K562 (cell line): ENCODE data around the gene RASSF10. TPM values are rescaled to one million over a fixed set of nuclear protein-coding genes. Genes with fewer than 3 reads are reported as not detected.

ENCODE experiments used
- ATAC-seq: fragments of 200-7000 bp; cut with Tn5 transposase; 3 replicates; pipeline ENCODE4 v1.9.1; 2020; ENCODE audit warnings: moderate library complexity
- BruUV-seq: library from RNA; stranded (reverse); fragments of 400-500 nt; replicated peaks from 2 replicates; lab custom pipeline; 2021; lab: Mats Ljungman, UMichigan
- CTCF ChIA-PET: fragments of 300-600 bp; formaldehyde crosslinking; extraction: SDS; loops from one replicate; lab custom pipeline; 2021; ENCODE audit warnings: low intra/inter-chr PET ratio; lab: Yijun Ruan, JAX
- POLR2A ChIA-PET: fragments of 300-600, 350-650 bp; sonication (Branson Sonifier 250); formaldehyde crosslinking; extraction: SDS; loops from one replicate; lab custom pipeline; 2021; ENCODE audit warnings: antibody characterized with exemption, inconsistent platforms; lab: Yijun Ruan, JAX
- DNase-seq, 4 experiments: peaks; one replicate each; pipeline versions ENCODE4 v3.0.0 to v3.0.0-alpha.2; 2011 to 2018; ENCODE audit warnings: low spot score in 3 of 4, mixed read lengths in 3 of 4; ENCODE audit errors: extremely low read depth in 1 of 4
- FAIRE-seq: peaks from 2 replicates; lab custom pipeline; 2011; peaks lifted over from hg19 to GRCh38; lab: Jason Lieb, UNC
- H2AFZ ChIP-seq: 2 replicates; pipeline ENCODE4 v1.6.0; 2011; ENCODE audit warnings: low read depth, low read length, control low read depth, inconsistent platforms
- H3K27ac ChIP-seq: fragments of 200-600 bp; 3 replicates; pipeline ENCODE4 v1.8.0; 2011; ENCODE audit warnings: low read depth, mild to moderate bottlenecking, control low read depth, inconsistent platforms, low read length, moderate library complexity, mixed read lengths; ENCODE audit errors: extremely low read depth
- H3K27me3 ChIP-seq, 2 experiments: fragments of 300-600 bp in 1 of 2; 2 replicates in 1 of 2; 3 replicates in 1 of 2; pipeline versions ENCODE4 v1.6.0 to v1.8.0; 2011; ENCODE audit warnings: inconsistent platforms in 2 of 2, low read length in 2 of 2, mild to moderate bottlenecking in 1 of 2, mixed read lengths in 1 of 2, moderate library complexity in 1 of 2; ENCODE audit not compliant: control insufficient read depth in 2 of 2, insufficient read depth in 2 of 2
- H3K36me3 ChIP-seq: fragments of 300-600 bp; 3 replicates; pipeline ENCODE4 v1.8.0; 2011; ENCODE audit warnings: mild to moderate bottlenecking, low read length, inconsistent platforms; ENCODE audit not compliant: control insufficient read depth, insufficient read depth
- H3K4me1 ChIP-seq, 2 experiments: fragments of 200-600 bp in 1 of 2; replicated peaks in 1 of 2; 2 replicates in 1 of 2; 3 replicates in 1 of 2; pipeline versions ENCODE4 v1.5.1 to v1.8.0; 2011; ENCODE audit warnings: inconsistent platforms in 2 of 2, low read length in 2 of 2, mild to moderate bottlenecking in 1 of 2, mixed read lengths in 1 of 2, moderate library complexity in 1 of 2; ENCODE audit not compliant: control insufficient read depth in 2 of 2, insufficient read depth in 2 of 2
- H3K4me2 ChIP-seq: 2 replicates; pipeline ENCODE4 v1.6.1; 2011; ENCODE audit warnings: low read length, control low read depth, inconsistent platforms, mixed read lengths; ENCODE audit not compliant: insufficient read depth
- H3K4me3 ChIP-seq: fragments of 200-600 bp; sonication (generic), shearing (Covaris generic); 2 replicates; pipeline ENCODE4 v1.5.1; 2016; ENCODE audit warnings: control low read depth, inconsistent platforms
- H3K79me2 ChIP-seq: fragments of 200-600 bp; 3 replicates; pipeline ENCODE4 v1.8.0; 2011; ENCODE audit warnings: low read length, inconsistent platforms; ENCODE audit not compliant: control insufficient read depth, insufficient read depth
- H3K9ac ChIP-seq, 2 experiments: 2 replicates each; pipeline versions ENCODE4 v1.6.0 to v1.6.1; 2011; ENCODE audit warnings: low read depth in 2 of 2, low read length in 2 of 2, control low read depth in 1 of 2, inconsistent platforms in 1 of 2, mild to moderate bottlenecking in 1 of 2, mixed read lengths in 1 of 2; ENCODE audit not compliant: insufficient read depth in 1 of 2
- H3K9me1 ChIP-seq: one replicate; pipeline ENCODE4 v1.6.0; 2011; ENCODE audit warnings: inconsistent platforms, mild to moderate bottlenecking, low read length, moderate library complexity; ENCODE audit not compliant: control insufficient read depth, insufficient read depth
- H3K9me3 ChIP-seq: replicated peaks from 2 replicates; pipeline ENCODE4 v1.5.1; 2011; ENCODE audit warnings: low read depth, low read length, inconsistent platforms; ENCODE audit not compliant: control insufficient read depth, insufficient read depth
- H4K20me1 ChIP-seq: replicated peaks from 2 replicates; pipeline ENCODE4 v1.6.1; 2011; ENCODE audit warnings: low read length, inconsistent platforms, mixed read lengths; ENCODE audit not compliant: control insufficient read depth, insufficient read depth
- BMI1 ChIP-seq: fragments of 150-350 bp; IDR thresholded peaks from 2 replicates; pipeline ENCODE4 v1.6.1; 2014; ENCODE audit warnings: low read length
- SMARCB1 ChIP-seq: IDR thresholded peaks from 2 replicates; pipeline ENCODE4 v1.6.1; 2011; ENCODE audit warnings: improper control_type of control experiment, low read depth; ENCODE audit not compliant: insufficient read length
- ZNF121 ChIP-seq: sonication (generic); formaldehyde crosslinking; conservative IDR thresholded peaks from 2 replicates; pipeline ENCODE4 v1.8.0; 2022; ENCODE audit warnings: missing genetic modification reagents
- WGBS: fragments of 100-300 bp; shearing (Covaris generic); methylation state at CpG from one replicate; pipeline ENCODE4 v1.1.6; 2016; ENCODE audit warnings: low coverage, mixed read lengths; ENCODE audit not compliant: insufficient coverage; ENCODE audit errors: missing lambda C conversion rate; 5-methylcytosine and 5-hydroxymethylcytosine counted together
- in situ Hi-C: fragments of 300-500 bp; cut with MboI; formaldehyde crosslinking; loops from 4 replicates; pipeline ENCODE4 v1.15.0; 2018; ENCODE audit warnings: inconsistent platforms, mixed read lengths
- intact Hi-C: fragments of 100-400 bp; cut with micrococcal nuclease; formaldehyde crosslinking; loops from 2 replicates; pipeline ENCODE4 v1.14.2; 2022
- polyA plus RNA-seq, 8 experiments: library from polyadenylated mRNA; depleted of rRNA in 4 of 8; stranded (reverse) in 5 of 8; unstranded in 3 of 8; fragments of >200 nt; fragmentation: Nextera tagmentation in 2 of 8; fragmentation: Illumina TruSeq in 1 of 8; extraction: Ambion mirVana in 2 of 8; extraction: Trizol in 1 of 8; gene quantifications; 2 replicates each; pipeline versions ENCODE4 v1.2.1 to v1.2.3, GENCODE V29; 2011 to 2014; ENCODE audit warnings: inconsistent platforms in 1 of 8, missing spikeins in 1 of 8
- total RNA-seq, 7 experiments: library from RNA; depleted of rRNA in 6 of 7; stranded (reverse); fragments of >200 nt in 6 of 7; fragmentation: Illumina TruSeq in 2 of 7; extraction: Trizol in 2 of 7; gene quantifications; 2 replicates each; pipeline versions ENCODE4 v1.2.1 to v1.2.3, GENCODE V29; 2011 to 2021; ENCODE audit warnings: low replicate concordance in 1 of 7
- TF ChIP-seq, protein P1 (sequence below): fragments of 250-450 bp; sonication (Bioruptor Pico); IDR thresholded peaks from 2 replicates; pipeline ENCODE4 v1.9.0; 2021; ENCODE audit warnings: mild to moderate bottlenecking, inconsistent platforms
- TF ChIP-seq, protein P2 (sequence below): sonication (generic); formaldehyde crosslinking; IDR thresholded peaks from 2 replicates; pipeline ENCODE4 v1.8.0; 2022; ENCODE audit warnings: missing genetic modification reagents, mild to moderate bottlenecking, borderline replicate concordance
- TF ChIP-seq, protein P3 (sequence below): fragments of 450-650 bp; IDR thresholded peaks from 2 replicates; pipeline ENCODE4 v1.6.1; 2018; ENCODE audit warnings: mild to moderate bottlenecking, low read depth; ENCODE audit not compliant: partially characterized antibody
- TF ChIP-seq, protein P4 (sequence below): fragments of 450-650 bp; IDR thresholded peaks from 2 replicates; pipeline ENCODE4 v1.6.1; 2016; ENCODE audit warnings: antibody characterized with exemption

Gene RASSF10
- total and polyA plus RNA-seq, 9 of the 15 experiments (the other 6 are each of a cell fraction or from before 2014, with no cell fraction given): not detected

DNA sequence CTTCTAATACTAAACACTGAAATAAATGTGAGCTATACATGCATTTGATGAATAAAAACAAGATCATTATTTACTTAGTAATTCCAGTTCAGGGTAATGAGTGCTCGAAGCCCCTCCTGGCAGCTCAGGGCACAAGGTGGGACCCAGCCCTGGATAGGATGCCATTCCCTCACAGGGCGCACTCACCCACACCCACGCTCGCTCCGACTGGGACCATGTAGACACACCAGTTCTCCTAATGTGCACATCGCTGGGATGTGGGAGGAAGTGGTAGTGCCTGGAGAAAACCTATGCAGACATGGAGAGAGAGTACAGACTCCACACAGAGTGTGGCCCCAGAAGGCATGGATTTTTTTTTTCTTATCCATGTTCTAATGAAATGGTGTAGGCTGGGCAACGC, 44.5 kb upstream of the RASSF10 start:
- WGBS: 85% methylated on average over 7 of the region's 7 CpGs
- H3K9me3 ChIP-seq: no peaks in the 10 kb centered on the region
- BruUV-seq: no TSS peak
- no peak overlapping the region for H3K4me2 ChIP-seq
- H3K27me3 ChIP-seq: no peaks in the 10 kb centered on the region
- intact Hi-C loops (loop anchor here (1.0 to 10.0 kb wide), 4 partner anchors 150 to 370 kb away; no protein-coding TSS in a partner anchor), in situ Hi-C loops (loop anchor here (10.0 kb wide), 1 partner anchor 370 kb away; no protein-coding TSS in a partner anchor)
- CTCF ChIA-PET: interaction anchor here (0.6 to 1.9 kb wide), 5 partner anchors 149 to 603 kb away, joined by 3 to 16 read pairs (median 5); no protein-coding TSS in a partner anchor
- ATAC-seq (no peak), FAIRE-seq (no peak), DNase-seq (no peak)
- H3K27ac ChIP-seq: no peak overlapping the region
- 0 out of 3 replicates have a peak, but pooled peaks cover 5% of the 10 kb centered on the region for H3K79me2 ChIP-seq
- POLR2A ChIA-PET: interaction anchor here (0.7 to 1.7 kb wide), 3 partner anchors 12 to 499 kb away, joined by 4 to 9 read pairs (median 4); no protein-coding TSS in a partner anchor
- H3K36me3 ChIP-seq: peaks cover 66% of the 10 kb centered on the region
- TF ChIP-seq SMARCB1 (no peak), BMI1 (no peak), ZNF121 (0 out of 2 replicates have a peak, but pooled peaks have one; percentile 14)
- TF ChIP-seq, protein P1, sequence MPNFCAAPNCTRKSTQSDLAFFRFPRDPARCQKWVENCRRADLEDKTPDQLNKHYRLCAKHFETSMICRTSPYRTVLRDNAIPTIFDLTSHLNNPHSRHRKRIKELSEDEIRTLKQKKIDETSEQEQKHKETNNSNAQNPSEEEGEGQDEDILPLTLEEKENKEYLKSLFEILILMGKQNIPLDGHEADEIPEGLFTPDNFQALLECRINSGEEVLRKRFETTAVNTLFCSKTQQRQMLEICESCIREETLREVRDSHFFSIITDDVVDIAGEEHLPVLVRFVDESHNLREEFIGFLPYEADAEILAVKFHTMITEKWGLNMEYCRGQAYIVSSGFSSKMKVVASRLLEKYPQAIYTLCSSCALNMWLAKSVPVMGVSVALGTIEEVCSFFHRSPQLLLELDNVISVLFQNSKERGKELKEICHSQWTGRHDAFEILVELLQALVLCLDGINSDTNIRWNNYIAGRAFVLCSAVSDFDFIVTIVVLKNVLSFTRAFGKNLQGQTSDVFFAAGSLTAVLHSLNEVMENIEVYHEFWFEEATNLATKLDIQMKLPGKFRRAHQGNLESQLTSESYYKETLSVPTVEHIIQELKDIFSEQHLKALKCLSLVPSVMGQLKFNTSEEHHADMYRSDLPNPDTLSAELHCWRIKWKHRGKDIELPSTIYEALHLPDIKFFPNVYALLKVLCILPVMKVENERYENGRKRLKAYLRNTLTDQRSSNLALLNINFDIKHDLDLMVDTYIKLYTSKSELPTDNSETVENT (CRISPR knock-in tag): no peak
- TF ChIP-seq, protein P2, sequence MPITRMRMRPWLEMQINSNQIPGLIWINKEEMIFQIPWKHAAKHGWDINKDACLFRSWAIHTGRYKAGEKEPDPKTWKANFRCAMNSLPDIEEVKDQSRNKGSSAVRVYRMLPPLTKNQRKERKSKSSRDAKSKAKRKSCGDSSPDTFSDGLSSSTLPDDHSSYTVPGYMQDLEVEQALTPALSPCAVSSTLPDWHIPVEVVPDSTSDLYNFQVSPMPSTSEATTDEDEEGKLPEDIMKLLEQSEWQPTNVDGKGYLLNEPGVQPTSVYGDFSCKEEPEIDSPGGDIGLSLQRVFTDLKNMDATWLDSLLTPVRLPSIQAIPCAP (CRISPR knock-in tag): no peak
- TF ChIP-seq, protein P3, sequence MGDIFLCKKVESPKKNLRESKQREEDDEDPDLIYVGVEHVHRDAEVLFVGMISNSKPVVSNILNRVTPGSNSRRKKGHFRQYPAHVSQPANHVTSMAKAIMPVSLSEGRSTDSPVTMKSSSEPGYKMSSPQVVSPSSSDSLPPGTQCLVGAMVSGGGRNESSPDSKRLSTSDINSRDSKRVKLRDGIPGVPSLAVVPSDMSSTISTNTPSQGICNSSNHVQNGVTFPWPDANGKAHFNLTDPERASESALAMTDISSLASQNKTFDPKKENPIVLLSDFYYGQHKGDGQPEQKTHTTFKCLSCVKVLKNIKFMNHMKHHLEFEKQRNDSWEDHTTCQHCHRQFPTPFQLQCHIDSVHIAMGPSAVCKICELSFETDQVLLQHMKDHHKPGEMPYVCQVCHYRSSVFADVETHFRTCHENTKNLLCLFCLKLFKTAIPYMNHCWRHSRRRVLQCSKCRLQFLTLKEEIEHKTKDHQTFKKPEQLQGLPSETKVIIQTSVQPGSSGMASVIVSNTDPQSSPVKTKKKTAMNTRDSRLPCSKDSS: no peak
- TF ChIP-seq, protein P4, sequence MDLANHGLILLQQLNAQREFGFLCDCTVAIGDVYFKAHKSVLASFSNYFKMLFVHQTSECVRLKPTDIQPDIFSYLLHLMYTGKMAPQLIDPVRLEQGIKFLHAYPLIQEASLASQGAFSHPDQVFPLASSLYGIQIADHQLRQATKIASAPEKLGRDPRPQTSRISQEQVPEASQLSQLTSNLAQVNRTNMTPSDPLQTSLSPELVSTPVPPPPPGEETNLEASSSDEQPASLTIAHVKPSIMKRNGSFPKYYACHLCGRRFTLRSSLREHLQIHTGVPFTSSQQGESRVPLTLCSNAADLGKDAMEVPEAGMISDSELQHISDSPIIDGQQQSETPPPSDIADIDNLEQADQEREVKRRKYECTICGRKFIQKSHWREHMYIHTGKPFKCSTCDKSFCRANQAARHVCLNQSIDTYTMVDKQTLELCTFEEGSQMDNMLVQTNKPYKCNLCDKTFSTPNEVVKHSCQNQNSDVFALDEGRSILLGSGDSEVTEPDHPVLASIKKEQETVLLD: no peak
- H3K9ac ChIP-seq: no peak overlapping the region
- no peak overlapping the region for H2AFZ ChIP-seq
- H3K4me1 ChIP-seq: peaks cover 0 to 4% of the 10 kb centered on the region in 2 experiments; a peak in 1 of 5 replicates
- H3K9me1 ChIP-seq: no peaks in the 10 kb centered on the region
- H3K4me3 ChIP-seq: no peak overlapping the region
- H4K20me1 ChIP-seq: no peaks in the 10 kb centered on the region; the same call in 1 of the 2 replicates
